A673 (cell line): ENCODE data around the gene DAW1.
"Not testable (repeated sequence)": the region's sequence is repeated elsewhere in the genome, so short reads cannot be mapped to it uniquely, and the experiment has no call there.

Source experiments
- CTCF ChIP-seq: fragments of 300-800, 200-600 bp; sonication (generic); conservative IDR thresholded peaks from 2 replicates; pipeline ENCODE4 v1.5.1; 2017; ENCODE audit warnings: low read depth, mild to moderate bottlenecking, antibody characterized with exemption, low read length, moderate library complexity, mixed read lengths
- EZH2 ChIP-seq: fragments of 200-600 bp; sonication (generic); IDR thresholded peaks from 2 replicates; pipeline ENCODE4 v1.6.1; 2017; ENCODE audit warnings: borderline replicate concordance, low read depth, mild to moderate bottlenecking, mixed read lengths, antibody characterized with exemption, low read length; ENCODE audit not compliant: poor library complexity, severe bottlenecking

- TF ChIP-seq CTCF, EZH2: not testable (repeated sequence)
Observed at GRCh38 chr2:227936249-227936648, 64.8 kb downstream of the DAW1 start.
